Spleen (tissue), 11 donors: ENCODE results near the gene ABLIM2. TPM values are rescaled to one million over a fixed set of nuclear protein-coding genes. Genes with fewer than 3 reads are reported as not detected.
A peak's percentile ranks its signal among the peaks of the same experiment; 100 is the strongest.

ENCODE experiments used
- DNase-seq: peaks from one replicate; pipeline ENCODE4 v3.0.0-alpha.2; 2020
- H3K27ac ChIP-seq, 8 donors: fragments of 200-600 bp; sonication (generic) in 7 of 8; 1 replicate in 4 of 8; 2 replicates in 4 of 8; pipeline versions ENCODE4 v1.5.0 to v1.8.0; 2016 to 2021; ENCODE audit warnings: inconsistent platforms in 4 of 8, mild to moderate bottlenecking in 4 of 8, moderate library complexity in 1 of 8
- H3K27me3 ChIP-seq, 7 donors: fragments of 200-600 bp; sonication (generic) in 6 of 7; replicated peaks in 1 of 7; 1 replicate in 4 of 7; 2 replicates in 3 of 7; pipeline versions ENCODE4 v1.5.0 to v1.8.0; 2016 to 2021; ENCODE audit warnings: inconsistent platforms in 3 of 7, mild to moderate bottlenecking in 1 of 7
- H3K36me3 ChIP-seq, 6 donors: fragments of 200-600 bp; sonication (generic) in 5 of 6; 1 replicate in 4 of 6; 2 replicates in 2 of 6; pipeline versions ENCODE4 v1.5.0 to v1.8.0; 2016 to 2021; ENCODE audit warnings: inconsistent platforms in 2 of 6
- H3K4me1 ChIP-seq, 6 donors: fragments of 200-600 bp; sonication (generic) in 5 of 6; 1 replicate in 3 of 6; 2 replicates in 3 of 6; pipeline versions ENCODE4 v1.5.0 to v1.8.0; 2016 to 2021; ENCODE audit warnings: inconsistent platforms in 3 of 6
- H3K4me3 ChIP-seq, 8 donors: fragments of 200-600 bp; sonication (generic) in 7 of 8; 1 replicate in 4 of 8; 2 replicates in 4 of 8; pipeline versions ENCODE4 v1.5.0 to v1.8.0; 2016 to 2021; ENCODE audit warnings: inconsistent platforms in 4 of 8, mild to moderate bottlenecking in 4 of 8, moderate library complexity in 2 of 8
- H3K9me3 ChIP-seq, 8 donors: fragments of 200-600 bp; sonication (generic) in 7 of 8; 1 replicate in 4 of 8; 2 replicates in 4 of 8; pipeline versions ENCODE4 v1.5.0 to v1.8.0; 2016 to 2021; ENCODE audit warnings: inconsistent platforms in 4 of 8
- POLR2A ChIP-seq, 3 donors: fragments of 450-650 bp; IDR thresholded peaks; one replicate each; pipeline ENCODE4 v1.5.1; 2017; ENCODE audit warnings: antibody characterized with exemption in 3 of 3, mild to moderate bottlenecking in 1 of 3
- POLR2AphosphoS5 ChIP-seq, 3 donors: sonication (generic); formaldehyde crosslinking; IDR thresholded peaks; one replicate each; pipeline ENCODE4 v1.5.1; 2017; ENCODE audit warnings: antibody characterized with exemption in 3 of 3
- WGBS, 5 donors: extraction: QIAGEN DNeasy Blood & Tissue Kit in 3 of 5; methylation state at CpG; one replicate each; pipeline versions ENCODE4 v1.1.5 to v1.1.7; 2013 to 2018; 5-methylcytosine and 5-hydroxymethylcytosine counted together
- intact Hi-C: fragments of 100-400 bp; cut with DNase I; formaldehyde crosslinking; loops from one replicate; pipeline ENCODE4 v1.15.0; 2023; ENCODE audit warnings: low total_unique reads
- polyA plus RNA-seq, 3 donors: library from polyadenylated mRNA; stranded (reverse); fragments of 200-250 nt; gene quantifications; one replicate each; pipeline ENCODE4 v1.2.1, GENCODE V29; 2013
- total RNA-seq, 7 donors: library from RNA; depleted of rRNA in 3 of 7; stranded (reverse); fragments of >200 nt in 3 of 7; fragmentation: NEBNext Ultra II Directional in 4 of 7; extraction: Animal tissue kit (Norgen Biotek cat#: 25700) in 4 of 7; gene quantifications; one replicate each; pipeline versions ENCODE4 v1.1.0 to v1.2.1, GENCODE V29; 2016 to 2021
- TF ChIP-seq, protein P1 (sequence below), 11 experiments: fragments of 200-600 bp in 7 of 11; fragments of 450-650 bp in 4 of 11; sonication (generic) in 4 of 11; IDR thresholded peaks in 8 of 11; conservative IDR thresholded peaks in 3 of 11; 1 replicate in 7 of 11; 2 replicates in 4 of 11; pipeline versions ENCODE4 v1.4.0 to v1.8.0; 2016 to 2021; ENCODE audit warnings: antibody characterized with exemption in 11 of 11, inconsistent platforms in 4 of 11, mild to moderate bottlenecking in 1 of 11
- donor health status: healthy with polysubstance abuse.
- donor health status: DM: no; HTN: no; CAD: no; lungs with moderate emphysema.
- donor health status: DM: no; HTN: no; CAD: no.
- donor health status: Bipolar disorder and iron deficiency.
- donor health status: healthy.
- donor health status: DM: no; HTN: no; CAD: no.
- donor health status: DM: yes; HTN: yes; CAD: no.

Gene ABLIM2
- total and polyA plus RNA-seq, 10 donors, result 11.8 to 127 (median 62.8) TPM

DNA sequence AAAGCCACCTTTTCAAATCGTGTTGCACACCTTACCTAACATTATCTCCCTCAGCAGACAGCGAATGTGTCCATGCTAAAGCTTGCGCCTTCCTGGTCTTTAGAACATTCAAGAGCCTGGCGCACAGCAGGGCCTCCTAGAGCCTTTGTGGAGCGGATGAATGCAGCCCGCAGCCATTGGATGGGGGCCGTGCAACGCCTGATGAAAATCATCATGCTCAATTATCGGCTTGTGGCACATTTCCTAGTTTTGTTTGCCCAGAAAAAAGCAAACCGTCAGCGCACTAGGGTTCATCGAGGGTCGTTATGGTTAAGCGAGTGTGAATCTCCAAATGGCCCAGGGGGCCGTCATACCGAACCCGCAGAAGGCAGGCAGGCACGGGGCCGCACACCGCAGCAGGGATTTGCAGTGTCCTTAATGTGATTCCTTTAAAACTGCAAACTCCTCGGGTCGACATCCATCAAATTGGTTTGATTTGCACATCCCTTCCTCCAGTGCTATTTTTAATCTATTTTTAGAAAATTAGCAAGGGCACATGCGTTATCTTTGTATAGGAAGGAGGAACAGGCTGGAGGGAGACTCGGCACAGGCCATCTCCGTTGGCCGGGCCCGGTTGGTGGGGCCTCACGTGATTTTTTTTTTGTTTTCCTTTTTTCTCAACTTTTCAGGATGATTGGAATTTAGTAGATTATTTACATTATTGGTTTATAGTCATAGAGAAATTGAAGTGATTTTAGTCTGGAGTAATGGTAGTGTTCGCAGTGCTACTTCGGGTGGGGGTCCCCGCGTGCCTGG, 53.1 kb downstream of the ABLIM2 start:
- Histone ChIP-seq H3K27ac (no peak overlapping the region), H3K4me3 (no peak overlapping the region), H3K27me3 (peaks cover 0 to 6% (median 0%) of the 10 kb centered on the region in 7 donors), H3K36me3 (peaks cover 0 to 74% (median 14%) of the 10 kb centered on the region in 6 donors), H3K4me1 (peaks cover 0 to 23% (median 14%) of the 10 kb centered on the region in 6 donors), H3K9me3 (no peaks in the 10 kb centered on the region)
- no peak for DNase-seq
- no peak for TF ChIP-seq POLR2A (IDR thresholded peaks at IDR 0.05)
- TF ChIP-seq POLR2AphosphoS5 (IDR thresholded peaks at IDR 0.05), result no peak
- TF ChIP-seq, protein P1, sequence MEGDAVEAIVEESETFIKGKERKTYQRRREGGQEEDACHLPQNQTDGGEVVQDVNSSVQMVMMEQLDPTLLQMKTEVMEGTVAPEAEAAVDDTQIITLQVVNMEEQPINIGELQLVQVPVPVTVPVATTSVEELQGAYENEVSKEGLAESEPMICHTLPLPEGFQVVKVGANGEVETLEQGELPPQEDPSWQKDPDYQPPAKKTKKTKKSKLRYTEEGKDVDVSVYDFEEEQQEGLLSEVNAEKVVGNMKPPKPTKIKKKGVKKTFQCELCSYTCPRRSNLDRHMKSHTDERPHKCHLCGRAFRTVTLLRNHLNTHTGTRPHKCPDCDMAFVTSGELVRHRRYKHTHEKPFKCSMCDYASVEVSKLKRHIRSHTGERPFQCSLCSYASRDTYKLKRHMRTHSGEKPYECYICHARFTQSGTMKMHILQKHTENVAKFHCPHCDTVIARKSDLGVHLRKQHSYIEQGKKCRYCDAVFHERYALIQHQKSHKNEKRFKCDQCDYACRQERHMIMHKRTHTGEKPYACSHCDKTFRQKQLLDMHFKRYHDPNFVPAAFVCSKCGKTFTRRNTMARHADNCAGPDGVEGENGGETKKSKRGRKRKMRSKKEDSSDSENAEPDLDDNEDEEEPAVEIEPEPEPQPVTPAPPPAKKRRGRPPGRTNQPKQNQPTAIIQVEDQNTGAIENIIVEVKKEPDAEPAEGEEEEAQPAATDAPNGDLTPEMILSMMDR (IDR thresholded peaks at IDR 0.05 in 8 of 11, conservative IDR thresholded peaks at IDR 0.05 in 3 of 11), result no peak
- intact Hi-C loops, result no loop called here
- WGBS, 5 donors, result 83 to 87% (median 85%) methylated on average over 32 of the region's 32 CpGs

DNA sequence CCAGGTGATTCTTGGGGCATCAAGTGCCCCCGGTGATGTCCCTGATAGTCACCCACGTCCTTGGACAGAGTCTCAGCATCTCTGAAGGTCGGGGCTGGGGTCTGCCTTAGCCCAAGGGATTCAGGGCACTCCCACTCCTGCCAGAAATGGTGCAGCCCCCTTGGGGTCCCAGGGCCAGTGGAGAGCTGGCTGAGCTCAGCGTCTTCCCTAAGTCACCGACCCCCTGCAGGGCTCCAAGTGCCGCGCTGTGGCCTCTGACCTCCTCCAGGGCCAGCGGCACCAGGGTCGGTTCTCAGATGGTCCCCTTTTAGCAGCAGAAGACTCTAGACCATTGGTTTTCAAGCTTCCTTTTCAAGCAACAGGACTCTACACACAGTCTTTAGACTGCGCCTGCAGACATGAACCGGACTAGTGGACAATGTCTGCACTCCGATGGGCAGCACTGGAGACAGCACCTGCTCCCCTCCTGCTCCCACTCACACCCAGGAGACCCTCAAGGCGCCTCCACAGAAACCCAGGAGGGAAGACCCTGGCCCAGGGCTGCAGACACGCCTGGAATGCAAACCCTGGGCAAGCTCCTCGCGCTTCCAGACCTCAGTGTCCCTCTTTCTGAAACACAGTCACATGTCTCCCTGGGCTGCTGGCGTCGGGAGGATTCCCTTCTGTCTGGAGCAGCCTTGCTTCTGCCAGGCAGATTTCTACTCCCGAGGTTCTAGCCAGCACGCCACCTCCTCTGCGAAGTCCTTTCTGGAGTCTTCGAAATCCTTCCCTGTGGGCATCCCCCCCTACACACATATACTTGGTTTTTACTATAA, 53.9 kb downstream of the ABLIM2 start:
- intact Hi-C loops, result no loop called here
- Histone ChIP-seq H3K4me3 (no peak overlapping the region), H3K27me3 (peaks cover 0 to under 1% (median 0%) of the 10 kb centered on the region in 7 donors), H3K9me3 (no peaks in the 10 kb centered on the region), H3K27ac (no peak overlapping the region), H3K36me3 (peaks cover 0 to 66% (median 14%) of the 10 kb centered on the region in 6 donors), H3K4me1 (peaks cover 7 to 27% (median 17%) of the 10 kb centered on the region in 6 donors)
- DNase-seq, result no peak
- 71 to 86% (median 73%) methylated on average over 18 to 22 of the region's 22 CpGs for WGBS, 5 donors
- no peak for TF ChIP-seq POLR2A (IDR thresholded peaks at IDR 0.05)
- TF ChIP-seq, protein P1 (IDR thresholded peaks at IDR 0.05 in 8 of 11, conservative IDR thresholded peaks at IDR 0.05 in 3 of 11), result no peak
- no peak for TF ChIP-seq POLR2AphosphoS5 (IDR thresholded peaks at IDR 0.05)

DNA sequence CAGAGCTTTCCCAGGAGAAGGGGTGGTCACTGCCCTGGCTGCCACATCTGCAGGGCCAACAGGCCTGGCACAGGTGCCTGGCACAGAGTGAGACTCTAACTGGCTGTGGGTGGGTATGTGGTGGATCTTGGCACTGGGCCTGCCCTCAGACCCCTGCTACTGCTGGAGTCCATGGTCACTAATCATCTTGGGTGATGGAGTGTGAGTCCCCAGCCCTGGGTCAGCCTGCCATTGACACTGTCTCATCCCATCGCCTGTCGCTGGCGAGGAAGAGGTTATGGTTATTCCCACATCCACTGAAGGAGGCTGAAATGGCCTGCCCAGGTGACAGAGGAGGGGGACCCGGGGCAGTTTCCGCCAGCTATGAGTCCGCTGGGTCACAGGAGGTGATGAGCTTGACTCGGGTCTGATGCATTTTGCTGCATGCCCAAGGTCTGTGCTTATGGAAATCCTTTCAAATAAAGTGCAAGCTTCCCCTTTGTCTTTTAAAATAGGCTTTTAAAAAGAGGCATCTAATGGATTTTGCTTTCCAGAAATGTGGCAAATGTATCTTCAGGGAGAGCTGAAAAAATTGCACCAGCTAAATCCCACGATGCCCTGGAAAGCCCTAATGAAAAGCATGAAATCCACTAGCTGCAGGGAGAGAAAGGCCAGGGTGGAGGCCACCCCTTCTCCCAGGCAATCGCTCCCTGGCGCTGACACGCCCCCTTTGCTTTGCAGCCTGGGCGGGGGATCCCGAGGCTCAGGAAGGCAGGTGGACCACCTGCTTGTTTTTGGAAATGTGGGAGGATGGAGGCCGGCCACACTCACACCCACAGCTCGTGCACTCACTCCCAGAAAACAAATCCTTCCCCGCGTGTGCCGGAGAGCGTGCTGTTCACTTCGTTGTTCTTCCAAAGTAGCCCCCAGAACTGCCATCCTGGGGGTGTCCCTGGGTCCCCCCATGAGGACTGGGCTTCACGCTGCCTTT, 54.9 kb downstream of the ABLIM2 start:
- Histone ChIP-seq H3K27me3 (no peaks in the 10 kb centered on the region), H3K4me3 (no peak overlapping the region), H3K4me1 (peaks cover 10 to 37% (median 25%) of the 10 kb centered on the region in 6 donors), H3K36me3 (peaks cover 0 to 61% (median 14%) of the 10 kb centered on the region in 6 donors), H3K27ac (peak overlapping the region in 1 of 8 donors; percentile 25), H3K9me3 (no peaks in the 10 kb centered on the region)
- WGBS, 5 donors, result 53 to 68% (median 64%) methylated on average over 17 to 21 of the region's 21 CpGs
- intact Hi-C loops, result no loop called here
- TF ChIP-seq, protein P1 (IDR thresholded peaks at IDR 0.05 in 8 of 11, conservative IDR thresholded peaks at IDR 0.05 in 3 of 11), result no peak
- no peak for TF ChIP-seq POLR2AphosphoS5 (IDR thresholded peaks at IDR 0.05)
- no peak for TF ChIP-seq POLR2A (IDR thresholded peaks at IDR 0.05)
- DNase-seq, result no peak
